Progenitor cell of endocrine pancreas (in vitro differentiated cells): ENCODE data around the gene EPHB4. TPM values are rescaled to one million over a fixed set of nuclear protein-coding genes. Genes with fewer than 3 reads are reported as not detected.
A peak's percentile ranks its signal among the peaks of the same experiment; 100 is the strongest.

ENCODE experiments used
- DNase-seq: peaks from one replicate; pipeline ENCODE4 v3.0.0; 2021; ENCODE audit warnings: low spot score; ENCODE audit not compliant: unreplicated experiment
- H3K27ac Mint-ChIP-seq: 2 replicates; pipeline ENCODE4 v1.8.0; 2021; ENCODE audit warnings: mild to moderate bottlenecking, moderate library complexity, mixed read lengths
- H3K27me3 Mint-ChIP-seq: 2 replicates; pipeline ENCODE4 v1.8.0; 2021; ENCODE audit warnings: mixed read lengths
- H3K36me3 Mint-ChIP-seq: 2 replicates; pipeline ENCODE4 v1.8.0; 2022; ENCODE audit warnings: mixed read lengths; ENCODE audit not compliant: insufficient read depth
- H3K4me1 Mint-ChIP-seq: 2 replicates; pipeline ENCODE4 v1.8.0; 2021; ENCODE audit warnings: low read depth, mixed read lengths
- H3K4me3 Mint-ChIP-seq: 2 replicates; pipeline ENCODE4 v1.8.0; 2021; ENCODE audit warnings: low read depth, mild to moderate bottlenecking, moderate library complexity, mixed read lengths
- H3K9me3 Mint-ChIP-seq: 2 replicates; pipeline ENCODE4 v1.8.0; 2021; ENCODE audit warnings: low read depth, mixed read lengths
- CTCF ChIP-seq: fragments of 200-600 bp; sonication (generic); IDR thresholded peaks from one replicate; pipeline ENCODE4 v1.5.0; 2021; ENCODE audit warnings: antibody characterized with exemption, mild to moderate bottlenecking; ENCODE audit not compliant: unreplicated experiment
- long read RNA-seq: library from polyadenylated mRNA; unstranded; transcript quantifications from one replicate; pipeline ENCODE4 v2.0.0, GENCODE V29; 2020
- total RNA-seq: library from RNA; stranded (reverse); gene quantifications from 2 replicates; pipeline ENCODE4 v1.2.1, GENCODE V29; 2021

Gene EPHB4
- 164 TPM in 2 replicates for total RNA-seq
- long read RNA-seq, partial matches to known transcripts, result 7 of 8 reads
- long read RNA-seq, other reads (novel, unspliced or antisense), result 1 of 8 reads

GRCh38 chr7:100827330-100828226 lies at the start of gene EPHB4:
Gene EPHB4 (minus strand): TSS chr7:100827523. CDS start chr7:100827030, 493 bp downstream.
- no peaks in the 10 kb centered on the region for H3K9me3 Mint-ChIP-seq
- peaks cover 3% of the 10 kb centered on the region for H3K36me3 Mint-ChIP-seq
- DNase-seq, result peak; percentile 84
- H3K4me3 Mint-ChIP-seq, result peak within 1 kb of the TSS; percentile 99
- peak within 1 kb of the TSS; percentile 99 for H3K27ac Mint-ChIP-seq
- H3K27me3 Mint-ChIP-seq, result no peaks in the 10 kb centered on the region
- peak; percentile 64 for TF ChIP-seq CTCF
- peaks cover 37% of the 10 kb centered on the region for H3K4me1 Mint-ChIP-seq

- peak overlapping the region; percentile 99 for H3K27ac Mint-ChIP-seq
- H3K9me3 Mint-ChIP-seq, result no peaks in the 10 kb centered on the region
- H3K4me1 Mint-ChIP-seq, result peaks cover 28% of the 10 kb centered on the region
- H3K27me3 Mint-ChIP-seq, result no peaks in the 10 kb centered on the region
- TF ChIP-seq CTCF, result no peak
- peak overlapping the region; percentile 93 for H3K4me3 Mint-ChIP-seq
- DNase-seq, result no peak
- peaks cover 41% of the 10 kb centered on the region for H3K36me3 Mint-ChIP-seq
These were observed 48.0 kb upstream of the EPHB4 start for GRCh38 chr7:100875356-100875751.

- Mint-ChIP-seq H3K27me3 (no peaks in the 10 kb centered on the region), H3K4me1 (peaks cover 25% of the 10 kb centered on the region), H3K27ac (peak within 1 kb of the TSS; percentile 99), H3K9me3 (no peaks in the 10 kb centered on the region), H3K36me3 (peaks cover 37% of the 10 kb centered on the region), H3K4me3 (peak within 1 kb of the TSS; percentile 93)
- DNase-seq, result peak; percentile 97
- peak; percentile 46 for TF ChIP-seq CTCF
These were observed 47.4 kb upstream of the EPHB4 start, which contains the start of gene SRRT for GRCh38 chr7:100874577-100875355. Gene SRRT (plus strand): TSS chr7:100875103. CDS start chr7:100875591, 488 bp downstream.

- Mint-ChIP-seq H3K4me3 (peak overlapping the region; percentile 93), H3K27ac (peak overlapping the region; percentile 99), H3K36me3 (peaks cover 34% of the 10 kb centered on the region), H3K9me3 (no peaks in the 10 kb centered on the region), H3K27me3 (no peaks in the 10 kb centered on the region), H3K4me1 (peaks cover 22% of the 10 kb centered on the region)
- no peak for DNase-seq
- no peak for TF ChIP-seq CTCF
These were observed 46.9 kb upstream of the EPHB4 start for GRCh38 chr7:100874300-100874576.

GRCh38 chr7:100873599-100874299 lies 46.4 kb upstream of the EPHB4 start:
- no peak for TF ChIP-seq CTCF
- no peak for DNase-seq
- peaks cover 22% of the 10 kb centered on the region for H3K4me1 Mint-ChIP-seq
- no peaks in the 10 kb centered on the region for H3K27me3 Mint-ChIP-seq
- no peaks in the 10 kb centered on the region for H3K9me3 Mint-ChIP-seq
- peak overlapping the region; percentile 93 for H3K4me3 Mint-ChIP-seq
- peak overlapping the region; percentile 99 for H3K27ac Mint-ChIP-seq
- peaks cover 32% of the 10 kb centered on the region for H3K36me3 Mint-ChIP-seq
